Caco-2 (cell line): ENCODE results near the gene EIF3D. TPM values are rescaled to one million over a fixed set of nuclear protein-coding genes. Genes with fewer than 3 reads are reported as not detected.

Experiments
- BruUV-seq: library from RNA; stranded (reverse); fragments of 400-500 nt; replicated peaks from 2 replicates; lab custom pipeline; 2021; lab: Mats Ljungman, UMichigan
- CTCF ChIA-PET: fragments of 300-600 bp; sonication (Branson Sonifier 250); formaldehyde crosslinking; loops from one replicate; lab custom pipeline; 2022; ENCODE audit warnings: antibody characterized with exemption; lab: Charles Lee
- POLR2A ChIA-PET: fragments of 300-600 bp; sonication (Branson Sonifier 250); formaldehyde crosslinking; loops from one replicate; lab custom pipeline; 2022; ENCODE audit warnings: antibody characterized with exemption; lab: Charles Lee
- DNase-seq, 2 experiments: peaks; one replicate each; pipeline versions ENCODE4 v3.0.0 to v3.0.0-alpha.2; 2020 to 2022
- H3K27me3 ChIP-seq: replicated peaks from 2 replicates; pipeline ENCODE4 v1.6.0; 2011; ENCODE audit warnings: low read length; ENCODE audit not compliant: control insufficient read depth, insufficient read depth
- H3K36me3 ChIP-seq: 2 replicates; pipeline ENCODE4 v1.5.1; 2011; ENCODE audit warnings: low read length; ENCODE audit not compliant: control insufficient read depth, insufficient read depth
- H3K4me1 ChIP-seq: fragments of 250-450 bp; sonication (Bioruptor Pico); 2 replicates; pipeline ENCODE4 v1.5.1; 2020; ENCODE audit warnings: mild to moderate bottlenecking
- H3K4me3 ChIP-seq: 2 replicates; pipeline ENCODE4 v1.5.1; 2011; ENCODE audit warnings: low read depth, mild to moderate bottlenecking, control low read depth, low read length
- H3K9me3 ChIP-seq: fragments of 250-450 bp; sonication (Bioruptor Pico); 2 replicates; pipeline ENCODE4 v1.5.1; 2020; ENCODE audit warnings: mild to moderate bottlenecking, moderate library complexity
- H3K27ac Mint-ChIP-seq: one replicate; pipeline ENCODE4 v1.8.0; 2022; ENCODE audit warnings: mixed read lengths; ENCODE audit not compliant: unreplicated experiment
- H3K27me3 Mint-ChIP-seq: one replicate; pipeline ENCODE4 v1.8.0; 2022; ENCODE audit warnings: mixed read lengths; ENCODE audit not compliant: insufficient read depth, unreplicated experiment
- H3K36me3 Mint-ChIP-seq: one replicate; pipeline ENCODE4 v1.8.0; 2022; ENCODE audit warnings: mild to moderate bottlenecking, mixed read lengths; ENCODE audit not compliant: insufficient read depth, unreplicated experiment
- H3K4me1 Mint-ChIP-seq: one replicate; pipeline ENCODE4 v1.8.0; 2022; ENCODE audit warnings: low read depth, mixed read lengths; ENCODE audit not compliant: unreplicated experiment
- H3K4me3 Mint-ChIP-seq: one replicate; pipeline ENCODE4 v1.8.0; 2022; ENCODE audit warnings: mild to moderate bottlenecking, moderate library complexity, mixed read lengths; ENCODE audit not compliant: unreplicated experiment
- H3K9me3 Mint-ChIP-seq: one replicate; pipeline ENCODE4 v1.8.0; 2022; ENCODE audit warnings: mixed read lengths; ENCODE audit not compliant: unreplicated experiment
- CTCF ChIP-seq, 2 experiments: fragments of 200-600 bp in 1 of 2; IDR thresholded peaks; 1 replicate in 1 of 2; 2 replicates in 1 of 2; pipeline versions ENCODE4 v1.5.1 to v1.8.0; 2011 to 2022; ENCODE audit warnings: antibody characterized with exemption in 1 of 2, control low read depth in 1 of 2, inconsistent platforms in 1 of 2, low read depth in 1 of 2, low read length in 1 of 2, mild to moderate bottlenecking in 1 of 2, moderate library complexity in 1 of 2; ENCODE audit not compliant: insufficient read depth in 1 of 2, severe bottlenecking in 1 of 2, unreplicated experiment in 1 of 2
- intact Hi-C: fragments of 100-400 bp; cut with micrococcal nuclease; formaldehyde crosslinking; loops from one replicate; pipeline ENCODE4 v1.10.0; 2022; ENCODE audit not compliant: unreplicated experiment
- total RNA-seq: library from RNA; stranded (reverse); gene quantifications from 2 replicates; pipeline ENCODE4 v1.2.3, GENCODE V29; 2022

The EIF3D gene
- total RNA-seq, 1 experiment from 2014 or later, result 250 TPM

GRCh38 chr22:36467042-36467810 is 61.7 kb downstream of the EIF3D start:
- H3K36me3 Mint-ChIP-seq, result peaks cover 30% of the 10 kb centered on the region
- peaks cover 3% of the 10 kb centered on the region for H3K4me1 Mint-ChIP-seq
- intact Hi-C loops, result no loop called here
- Histone ChIP-seq H3K9me3 (no peaks in the 10 kb centered on the region), H3K27me3 (no peaks in the 10 kb centered on the region), H3K4me3 (no peak overlapping the region), H3K4me1 (peaks cover 8% of the 10 kb centered on the region), H3K36me3 (no peaks in the 10 kb centered on the region; the same call in 1 of the 2 replicates)
- CTCF ChIA-PET, result no interaction called here
- no peak for DNase-seq
- no peaks in the 10 kb centered on the region for H3K9me3 Mint-ChIP-seq
- TSS peak; percentile 70 for BruUV-seq
- no peak overlapping the region for H3K4me3 Mint-ChIP-seq
- no peaks in the 10 kb centered on the region for H3K27me3 Mint-ChIP-seq
- H3K27ac Mint-ChIP-seq, result no peak overlapping the region
- TF ChIP-seq CTCF (IDR thresholded peaks at IDR 0.05; ENCODE audit: insufficient read depth in 1 of 2, low read depth in 1 of 2, low read length in 1 of 2, severe bottlenecking in 1 of 2, unreplicated experiment in 1 of 2), result no peak
- POLR2A ChIA-PET, result no interaction called here

- H3K4me1 ChIP-seq, result peaks cover 18% of the 10 kb centered on the region
Observed at GRCh38 chr22:36466258-36466657, 62.7 kb downstream of the EIF3D start.

More at GRCh38 chr22:36466258-36466657, 62.7 kb downstream of the EIF3D start:
- DNase-seq, result no peak
- no peaks in the 10 kb centered on the region for H3K27me3 ChIP-seq
- no peaks in the 10 kb centered on the region for H3K27me3 Mint-ChIP-seq
- H3K4me3 ChIP-seq, result no peak overlapping the region
- POLR2A ChIA-PET, result interaction anchor here (0.6 kb wide), 1 partner anchor 82 kb away, joined by 3 read pairs; no protein-coding TSS in a partner anchor
- intact Hi-C loops, result no loop called here
- BruUV-seq, result no TSS peak
- H3K36me3 ChIP-seq, result no peaks in the 10 kb centered on the region; the same call in 1 of the 2 replicates
- no peak for TF ChIP-seq CTCF (IDR thresholded peaks at IDR 0.05; ENCODE audit: insufficient read depth in 1 of 2, low read depth in 1 of 2, low read length in 1 of 2, severe bottlenecking in 1 of 2, unreplicated experiment in 1 of 2)
- H3K9me3 Mint-ChIP-seq, result no peaks in the 10 kb centered on the region
- peaks cover 30% of the 10 kb centered on the region for H3K36me3 Mint-ChIP-seq
- H3K4me1 Mint-ChIP-seq, result peaks cover 9% of the 10 kb centered on the region
- no peaks in the 10 kb centered on the region for H3K9me3 ChIP-seq
- H3K27ac Mint-ChIP-seq, result peak overlapping the region; percentile 42
- H3K4me3 Mint-ChIP-seq, result no peak overlapping the region
- CTCF ChIA-PET, result no interaction called here
